ENCODE data around the gene MS4A4E. TPM values are rescaled to one million over a fixed set of nuclear protein-coding genes. Genes with fewer than 3 reads are reported as not detected.
"Not testable (repeated sequence)": the region's sequence is repeated elsewhere in the genome, so short reads cannot be mapped to it uniquely, and the experiment has no call there.

The MS4A4E gene
- total RNA-seq, 1 donor from 2014 or later: 4.7 TPM

- DNase-seq (ENCODE audit: low spot score): no peak
Measured at GRCh38 chr11:60175860-60176275, 67.1 kb downstream of the MS4A4E start.

GRCh38 chr11:60172011-60172410 is 70.9 kb downstream of the MS4A4E start:
- DNase-seq (ENCODE audit: low spot score): no peak

GRCh38 chr11:60170566-60170965 is 72.4 kb downstream of the MS4A4E start:
- DNase-seq (ENCODE audit: low spot score): no peak

- DNase-seq (ENCODE audit: low spot score): no peak
Measured at GRCh38 chr11:60169264-60169915, 73.5 kb downstream of the MS4A4E start.

- no peak for DNase-seq (ENCODE audit: low spot score)
Measured at GRCh38 chr11:60168306-60168705, 74.6 kb downstream of the MS4A4E start.

- no peak for DNase-seq (ENCODE audit: low spot score)
Measured at GRCh38 chr11:60165951-60166350, 77.0 kb downstream of the MS4A4E start.

- DNase-seq (ENCODE audit: low spot score): no peak
Measured at GRCh38 chr11:60165538-60165937, 77.4 kb downstream of the MS4A4E start.

- no peak for DNase-seq (ENCODE audit: low spot score)
Measured at GRCh38 chr11:60164550-60165075, 78.3 kb downstream of the MS4A4E start.

GRCh38 chr11:60161766-60162165 is 81.2 kb downstream of the MS4A4E start:
- DNase-seq (ENCODE audit: low spot score): no peak

GRCh38 chr11:60161107-60161506 is 81.8 kb downstream of the MS4A4E start:
- DNase-seq (ENCODE audit: low spot score): no peak

GRCh38 chr11:60159868-60160267 is 83.1 kb downstream of the MS4A4E start:
- DNase-seq (ENCODE audit: low spot score): no peak

- DNase-seq (ENCODE audit: low spot score): no peak
Measured at GRCh38 chr11:60159284-60159683, 83.7 kb downstream of the MS4A4E start.

- DNase-seq (ENCODE audit: low spot score): no peak
Measured at GRCh38 chr11:60158636-60159035, 84.3 kb downstream of the MS4A4E start.

GRCh38 chr11:60155931-60156330 is 87.0 kb downstream of the MS4A4E start:
- no peak for DNase-seq (ENCODE audit: low spot score)

GRCh38 chr11:60152727-60153126 is 90.2 kb downstream of the MS4A4E start:
- DNase-seq (ENCODE audit: low spot score): not testable (repeated sequence)

- DNase-seq (ENCODE audit: low spot score): no peak
Measured at GRCh38 chr11:60150279-60150678, 92.7 kb downstream of the MS4A4E start.

Other genes starting within 250 kb of the MS4A4E start
- not detected for gene OOSP4B, start 226.0 kb downstream of the MS4A4E start, total RNA-seq
- gene OOSP2, start 202.7 kb downstream of the MS4A4E start, total RNA-seq: not detected
- gene MS4A3, start 186.5 kb downstream of the MS4A4E start, total RNA-seq: not detected
- gene MS4A2, start 154.5 kb downstream of the MS4A4E start, total RNA-seq: 3.0 TPM
- gene MS4A6A, start 60.1 kb downstream of the MS4A4E start, total RNA-seq: 51.1 TPM
- 8.4 TPM for gene MS4A4A, start 37.5 kb upstream of the MS4A4E start, total RNA-seq
- not detected for gene MS4A6E, start 84.1 kb upstream of the MS4A4E start, total RNA-seq
- gene MS4A7, start 135.4 kb upstream of the MS4A4E start, total RNA-seq: 33.2 TPM
- gene MS4A14, start 153.3 kb upstream of the MS4A4E start, total RNA-seq: 1.5 TPM
- not detected for gene MS4A5, start 186.4 kb upstream of the MS4A4E start, total RNA-seq
- 0.49 TPM for gene MS4A1, start 212.7 kb upstream of the MS4A4E start, total RNA-seq
- not detected for gene MS4A12, start 249.6 kb upstream of the MS4A4E start, total RNA-seq